Measurements from ENCODE around the gene REX1BD.

GRCh38 chr19:18599485-18599884, 10.9 kb downstream of the REX1BD start:
- TF ChIP-seq CTCF (IDR thresholded peaks at IDR 0.05) = no peak
- no peak for TF ChIP-seq POLR2A (IDR thresholded peaks at IDR 0.05)
- TF ChIP-seq EP300 (IDR thresholded peaks at IDR 0.05) = no peak

Data from ovary (tissue), 3 donors.